OCI-LY7 (cell line): ENCODE results near the gene SERPINF2. TPM values are rescaled to one million over a fixed set of nuclear protein-coding genes. Genes with fewer than 3 reads are reported as not detected.

Source experiments
- BruUV-seq: library from RNA; stranded (reverse); fragments of 400-500 nt; replicated peaks from 2 replicates; lab custom pipeline; 2021; lab: Mats Ljungman, UMichigan
- CTCF ChIA-PET: fragments of 300-600 bp; sonication (Branson Sonifier 250); formaldehyde crosslinking; loops from one replicate; lab custom pipeline; 2022; ENCODE audit warnings: antibody characterized with exemption; ENCODE audit not compliant: unreplicated experiment; lab: Charles Lee
- POLR2A ChIA-PET: fragments of 300-600 bp; sonication (Branson Sonifier 250); formaldehyde crosslinking; loops from one replicate; lab custom pipeline; 2022; ENCODE audit warnings: antibody characterized with exemption; lab: Charles Lee
- DNase-seq: peaks from one replicate; pipeline ENCODE4 v3.0.0-alpha.2; 2015; ENCODE audit warnings: low spot score
- H2AFZ ChIP-seq: fragments of 200-600 bp; sonication (generic), shearing (Covaris generic); 2 replicates; pipeline ENCODE4 v1.6.1; 2014; ENCODE audit warnings: mild to moderate bottlenecking, antibody characterized with exemption, low read length, moderate library complexity
- H3K27ac ChIP-seq: fragments of 200-600 bp; sonication (generic); 2 replicates; pipeline ENCODE4 v1.5.1; 2014; ENCODE audit warnings: mixed run types, low read depth, mild to moderate bottlenecking, moderate library complexity, low read length, inconsistent platforms; ENCODE audit not compliant: poor library complexity, severe bottlenecking
- H3K36me3 ChIP-seq: fragments of 200-600 bp; sonication (generic); 2 replicates; pipeline ENCODE4 v1.6.1; 2014; ENCODE audit warnings: mild to moderate bottlenecking, antibody characterized with exemption, low read length, moderate library complexity, mixed read lengths; ENCODE audit not compliant: insufficient read depth
- H3K4me1 ChIP-seq: fragments of 200-600 bp; sonication (generic); 2 replicates; pipeline ENCODE4 v1.5.1; 2014; ENCODE audit warnings: mild to moderate bottlenecking, low read length; ENCODE audit not compliant: insufficient read depth, poor library complexity, severe bottlenecking
- H3K4me2 ChIP-seq: fragments of 200-600 bp; sonication (generic); 2 replicates; pipeline ENCODE4 v1.6.1; 2014; ENCODE audit warnings: mild to moderate bottlenecking, low read length
- H3K4me3 ChIP-seq: fragments of 200-600 bp; sonication (generic); 2 replicates; pipeline ENCODE4 v1.5.1; 2014; ENCODE audit warnings: mild to moderate bottlenecking, low read depth, low read length; ENCODE audit not compliant: poor library complexity, severe bottlenecking
- H3K79me2 ChIP-seq: fragments of 200-600 bp; sonication (generic); 2 replicates; pipeline ENCODE4 v1.6.1; 2016; ENCODE audit warnings: low read depth, mild to moderate bottlenecking, low read length, moderate library complexity, mixed read lengths; ENCODE audit not compliant: insufficient read depth
- H3K9me2 ChIP-seq: fragments of 200-600 bp; sonication (generic); 2 replicates; pipeline ENCODE4 v1.6.1; 2016; ENCODE audit warnings: mild to moderate bottlenecking, low read length, mixed read lengths; ENCODE audit not compliant: insufficient read depth
- H3K9me3 ChIP-seq: fragments of 200-600 bp; sonication (generic); 2 replicates; pipeline ENCODE4 v1.6.1; 2014; ENCODE audit warnings: mild to moderate bottlenecking, mixed run types, low read length, mixed read lengths
- H4K20me1 ChIP-seq: fragments of 200-600 bp; sonication (generic); 2 replicates; pipeline ENCODE4 v1.6.1; 2014; ENCODE audit warnings: mild to moderate bottlenecking, antibody characterized with exemption, low read length, moderate library complexity, mixed read lengths; ENCODE audit not compliant: insufficient read depth
- CTCF ChIP-seq: fragments of 200-600 bp; sonication (generic); conservative IDR thresholded peaks from 2 replicates; pipeline ENCODE4 v1.5.1; 2014; ENCODE audit warnings: mild to moderate bottlenecking, antibody characterized with exemption, low read length, moderate library complexity, mixed read lengths
- EZH2phosphoT487 ChIP-seq: fragments of 200-600 bp; sonication (generic); IDR thresholded peaks from 2 replicates; pipeline ENCODE4 v1.6.1; 2018; ENCODE audit warnings: low read depth, borderline replicate concordance, mild to moderate bottlenecking, mixed run types, antibody characterized with exemption, low read length, moderate library complexity, mixed read lengths
- intact Hi-C: fragments of 100-400 bp; cut with micrococcal nuclease; formaldehyde crosslinking; loops from one replicate; pipeline ENCODE4 v1.10.0; 2022; ENCODE audit not compliant: unreplicated experiment
- total RNA-seq, 2 experiments: library from RNA; depleted of rRNA in 1 of 2; stranded (reverse); fragments of >200 nt in 1 of 2; shearing (Covaris generic) in 1 of 2; gene quantifications; 2 replicates each; pipeline ENCODE4 v1.2.3, GENCODE V29; 2014 to 2022

SERPINF2 gene
- total RNA-seq, 2 experiments from 2014 or later = 0.38 to 1.0 TPM

- no peaks in the 10 kb centered on the region for H3K4me1 ChIP-seq
- H4K20me1 ChIP-seq = no peaks in the 10 kb centered on the region
- no peak overlapping the region for H3K4me2 ChIP-seq
- TF ChIP-seq CTCF = no peak
- TF ChIP-seq EZH2phosphoT487 = no peak
- H3K79me2 ChIP-seq = no peaks in the 10 kb centered on the region
- no peak overlapping the region for H3K27ac ChIP-seq
- DNase-seq = no peak
- no peaks in the 10 kb centered on the region for H3K9me2 ChIP-seq
- POLR2A ChIA-PET = interaction anchor here (0.5 kb wide), 1 partner anchor 18 kb away, joined by 3 read pairs; no protein-coding TSS in a partner anchor
- no peak overlapping the region for H2AFZ ChIP-seq
- H3K36me3 ChIP-seq = peaks cover 54% of the 10 kb centered on the region
- CTCF ChIA-PET = no interaction called here
- H3K4me3 ChIP-seq = no peak overlapping the region
- BruUV-seq = no TSS peak
- H3K9me3 ChIP-seq = no peaks in the 10 kb centered on the region
- intact Hi-C loops = no loop called here
Observed at GRCh38 chr17:1803280-1803679, 60.6 kb downstream of the SERPINF2 start.

Other genes starting within 250 kb of the SERPINF2 start
- gene INPP5K, start 226.3 kb upstream of the SERPINF2 start, total RNA-seq (2014; rRNA removed; shearing (Covaris generic)) = 23.4 and 28.8 TPM in 2 replicates
- 40.7 and 47.0 TPM in 2 replicates for gene INPP5K, start 226.3 kb upstream of the SERPINF2 start, total RNA-seq (2022)
- 15.0 and 27.7 TPM in 2 replicates for gene PITPNA, start 180.1 kb upstream of the SERPINF2 start, total RNA-seq (2014; rRNA removed; shearing (Covaris generic))
- gene PITPNA, start 180.1 kb upstream of the SERPINF2 start, total RNA-seq (2022) = 51.2 and 51.8 TPM in 2 replicates
- gene SLC43A2, start 114.0 kb upstream of the SERPINF2 start, total RNA-seq (2014; rRNA removed; shearing (Covaris generic)) = 9.2 and 16.7 TPM in 2 replicates
- 16.6 and 17.1 TPM in 2 replicates for gene SLC43A2, start 114.0 kb upstream of the SERPINF2 start, total RNA-seq (2022)
- 0.19 and 0.31 TPM in 2 replicates for gene SCARF1, start 97.1 kb upstream of the SERPINF2 start, total RNA-seq (2014; rRNA removed; shearing (Covaris generic))
- 0.29 and 0.41 TPM in 2 replicates for gene SCARF1, start 97.1 kb upstream of the SERPINF2 start, total RNA-seq (2022)
- 0.82 and 3.2 TPM in 2 replicates for gene RILP, start 93.0 kb upstream of the SERPINF2 start, total RNA-seq (2014; rRNA removed; shearing (Covaris generic))
- gene RILP, start 93.0 kb upstream of the SERPINF2 start, total RNA-seq (2022) = 0.59 and 1.2 TPM in 2 replicates
- 108 and 162 TPM in 2 replicates for gene PRPF8, start 58.0 kb upstream of the SERPINF2 start, total RNA-seq (2014; rRNA removed; shearing (Covaris generic))
- gene PRPF8, start 58.0 kb upstream of the SERPINF2 start, total RNA-seq (2022) = 404 and 427 TPM in 2 replicates
- not detected in 2 replicates for gene TLCD2, start 32.5 kb upstream of the SERPINF2 start, total RNA-seq (2014; rRNA removed; shearing (Covaris generic))
- not detected in 2 replicates for gene TLCD2, start 32.5 kb upstream of the SERPINF2 start, total RNA-seq (2022)
- 12.2 and 19.1 TPM in 2 replicates for gene WDR81, start 18.2 kb upstream of the SERPINF2 start, total RNA-seq (2014; rRNA removed; shearing (Covaris generic))
- gene WDR81, start 18.2 kb upstream of the SERPINF2 start, total RNA-seq (2022) = 23.5 and 24.4 TPM in 2 replicates
- not detected in 2 replicates for gene SERPINF1, start 19.2 kb downstream of the SERPINF2 start, total RNA-seq (2014; rRNA removed; shearing (Covaris generic))
- gene SERPINF1, start 19.2 kb downstream of the SERPINF2 start, total RNA-seq (2022) = not detected in 2 replicates
- gene SMYD4, start 87.0 kb downstream of the SERPINF2 start, total RNA-seq (2014; rRNA removed; shearing (Covaris generic)) = 21.3 and 27.5 TPM in 2 replicates
- gene SMYD4, start 87.0 kb downstream of the SERPINF2 start, total RNA-seq (2022) = 33.5 and 36.4 TPM in 2 replicates
- gene RPA1, start 87.1 kb downstream of the SERPINF2 start, total RNA-seq (2014; rRNA removed; shearing (Covaris generic)) = 55.5 and 90.2 TPM in 2 replicates
- 184 and 196 TPM in 2 replicates for gene RPA1, start 87.1 kb downstream of the SERPINF2 start, total RNA-seq (2022)